Stimulated activated CD4-positive, alpha-beta T cell treated with anti-CD3 and anti-CD28 coated beads, Interleukin-15, amount 100 ng/mL, for 24 hours (primary cell): ENCODE measurements around the gene BMPER.

ENCODE experiments used
- DNase-seq: peaks from one replicate; pipeline ENCODE4 v3.0.0-alpha.2; 2020

Gene BMPER

DNA sequence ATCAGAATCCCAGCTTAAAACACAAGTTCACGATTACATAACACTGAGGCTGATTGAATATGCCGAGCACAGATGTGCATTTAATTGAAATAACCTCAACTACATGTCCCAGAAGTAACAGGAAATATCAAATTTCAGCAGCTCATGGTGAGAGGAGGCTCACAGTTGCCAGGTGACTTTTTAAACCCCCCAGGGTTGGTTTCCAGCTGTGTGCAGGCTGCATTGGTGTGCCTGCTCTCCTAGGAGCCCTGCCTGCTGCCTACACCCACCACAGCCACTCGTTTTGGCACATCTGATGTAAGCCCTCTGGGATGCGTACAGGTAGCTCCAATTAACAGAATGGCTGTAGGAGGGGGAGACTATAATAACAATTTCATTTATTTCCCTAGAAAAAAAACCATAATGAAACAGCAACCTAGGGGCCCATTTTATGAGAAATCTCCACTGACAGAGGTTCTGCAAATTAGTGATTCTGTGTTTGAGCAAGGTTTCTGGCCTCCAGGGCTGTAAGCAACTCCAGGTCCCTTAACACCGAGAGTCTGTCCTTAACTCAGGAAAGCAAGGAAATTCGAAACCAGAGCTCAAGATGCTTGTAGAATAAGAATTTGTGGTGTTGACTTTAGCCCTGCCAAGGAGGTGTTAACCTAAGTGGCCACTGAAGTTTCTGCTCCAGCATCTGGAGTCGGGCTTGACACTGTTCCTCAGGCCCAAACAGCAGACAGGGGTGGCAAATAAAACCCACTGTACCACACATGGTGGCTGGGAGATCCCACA is 161.9 kb downstream of the BMPER start:
- no peak for DNase-seq

DNA sequence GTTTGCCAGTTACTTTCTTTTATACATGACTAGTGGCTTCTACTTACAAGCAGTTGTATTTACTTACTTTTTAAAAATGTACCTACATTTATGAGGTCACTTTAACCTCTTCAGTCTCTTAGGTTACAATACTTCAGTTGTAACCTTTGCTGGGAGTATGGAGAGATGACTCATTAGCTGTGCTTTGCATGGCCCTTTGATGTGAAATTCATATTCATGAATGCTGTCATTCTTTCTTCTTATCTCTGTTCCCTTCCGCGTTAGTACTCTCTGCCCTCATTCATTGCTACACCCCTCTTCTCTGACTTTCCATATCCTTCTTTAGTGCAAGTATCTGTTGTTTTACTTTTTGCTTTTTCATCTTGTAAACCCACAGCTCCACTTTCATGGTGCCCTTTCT is 164.3 kb downstream of the BMPER start:
- DNase-seq, result no peak

DNA sequence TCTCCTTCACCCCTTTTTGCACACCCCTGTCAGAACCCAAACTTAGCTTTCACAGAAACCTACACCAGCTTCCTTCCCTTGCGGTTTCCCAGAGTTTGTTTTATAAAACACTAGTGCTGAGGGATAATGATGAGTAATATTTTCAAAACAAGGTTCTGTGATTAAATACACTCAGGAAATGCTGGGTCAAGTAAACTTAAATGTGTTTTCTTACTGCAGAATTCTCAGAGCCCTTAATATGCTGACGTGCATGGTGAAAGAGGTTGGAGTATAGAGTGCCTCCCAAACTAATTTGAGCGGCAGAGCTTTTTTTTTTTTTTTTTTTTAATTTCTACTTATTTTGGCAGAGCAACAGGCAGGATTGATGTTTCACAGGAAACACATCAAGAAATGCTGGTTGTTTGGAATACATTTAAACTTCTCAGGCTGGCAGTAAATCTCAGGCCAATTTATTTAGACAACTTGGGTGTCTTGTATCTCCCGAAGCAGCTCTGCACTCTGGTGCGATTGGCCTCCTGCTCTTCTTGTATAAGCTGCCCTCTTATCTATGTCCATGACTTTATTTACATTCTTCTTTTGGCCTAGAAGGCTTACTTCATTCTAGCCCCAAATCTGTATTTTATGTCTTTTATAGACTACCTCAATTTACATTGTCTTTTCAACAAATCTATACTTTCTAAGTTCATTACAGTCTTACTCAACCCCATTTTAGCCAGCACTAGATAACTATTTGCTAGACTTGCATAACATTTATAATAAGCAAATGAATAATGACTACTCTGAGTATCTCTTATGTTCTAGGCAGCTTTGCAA is 165.4 kb downstream of the BMPER start:
- DNase-seq, result no peak

DNA sequence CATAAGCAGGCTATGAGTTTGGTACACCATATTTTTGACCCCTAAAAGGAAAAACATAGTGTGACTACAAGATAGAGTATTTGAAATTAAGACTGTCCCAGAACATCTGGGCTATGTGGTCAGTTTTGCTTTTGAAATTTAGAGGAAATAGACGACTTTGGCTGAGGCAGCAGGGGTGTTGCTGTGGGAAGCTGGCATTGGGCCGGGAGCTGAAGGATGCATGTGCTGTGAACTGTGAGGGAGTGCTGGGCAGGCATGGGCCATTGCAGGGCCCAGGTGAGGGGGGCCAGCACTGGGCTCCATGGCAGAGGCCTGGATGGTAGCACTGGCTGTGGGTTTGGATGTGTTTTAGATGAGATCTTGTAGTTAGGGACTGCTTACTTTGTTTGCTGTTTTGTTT is 168.3 kb downstream of the BMPER start:
- DNase-seq, result no peak

DNA sequence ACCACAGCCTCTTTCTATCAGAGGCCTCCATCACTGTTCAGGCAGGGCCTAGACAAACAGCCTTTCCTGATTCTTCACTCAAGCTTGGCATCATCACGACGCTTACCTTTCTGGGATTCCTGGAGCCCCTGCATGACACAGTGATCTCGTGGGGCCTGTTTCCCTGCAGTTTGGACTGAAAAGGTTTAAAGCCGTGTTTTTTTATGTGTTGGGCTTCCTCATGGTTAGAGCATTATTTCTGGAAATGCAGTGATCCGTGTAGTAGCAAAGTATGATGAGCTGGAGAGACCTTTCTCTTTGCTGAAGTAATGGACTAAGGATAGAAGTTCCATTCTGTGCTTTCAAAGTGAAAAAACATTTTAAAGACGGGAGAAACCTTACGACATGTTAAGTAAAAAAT is 169.1 kb downstream of the BMPER start:
- no peak for DNase-seq

DNA sequence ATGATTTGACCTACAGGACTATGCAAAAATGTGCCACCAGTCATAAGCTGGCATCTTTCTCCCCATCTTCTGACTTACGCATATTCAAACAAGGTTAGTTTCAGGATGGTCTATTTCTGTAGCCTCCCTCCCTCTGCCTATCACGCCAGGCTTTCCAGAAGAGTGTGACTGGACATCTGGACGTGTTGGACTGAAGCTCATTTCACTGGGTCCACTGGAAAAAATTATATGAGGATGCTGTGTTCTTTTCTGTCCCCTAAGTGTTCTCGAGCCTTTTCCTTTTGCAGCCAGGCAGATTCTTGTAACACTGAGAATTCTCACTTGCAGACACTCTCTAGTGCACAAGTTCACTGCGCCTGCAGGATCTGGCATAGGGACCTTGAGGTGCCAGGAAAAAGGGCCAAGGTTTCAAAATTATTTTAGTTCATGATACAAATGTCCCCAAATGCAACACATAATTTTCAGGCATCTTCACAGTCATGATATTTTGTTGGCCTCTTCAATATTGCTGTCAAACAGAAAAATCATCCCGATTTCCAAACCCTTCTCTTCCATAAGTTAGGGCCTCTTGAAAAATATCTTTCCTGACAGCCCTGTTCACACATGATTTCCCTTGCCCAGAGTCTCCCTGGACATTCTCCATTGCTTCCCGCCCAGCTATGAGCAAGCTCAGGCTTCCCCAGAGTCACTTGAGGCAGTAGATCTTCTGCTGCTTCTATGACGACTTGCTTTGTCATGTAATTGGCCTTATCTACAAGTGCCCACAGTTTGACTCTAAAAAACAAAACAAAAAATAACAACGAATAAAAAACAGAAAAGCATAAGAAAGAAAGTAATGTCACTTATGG is 170.4 kb downstream of the BMPER start:
- DNase-seq, result no peak

DNA sequence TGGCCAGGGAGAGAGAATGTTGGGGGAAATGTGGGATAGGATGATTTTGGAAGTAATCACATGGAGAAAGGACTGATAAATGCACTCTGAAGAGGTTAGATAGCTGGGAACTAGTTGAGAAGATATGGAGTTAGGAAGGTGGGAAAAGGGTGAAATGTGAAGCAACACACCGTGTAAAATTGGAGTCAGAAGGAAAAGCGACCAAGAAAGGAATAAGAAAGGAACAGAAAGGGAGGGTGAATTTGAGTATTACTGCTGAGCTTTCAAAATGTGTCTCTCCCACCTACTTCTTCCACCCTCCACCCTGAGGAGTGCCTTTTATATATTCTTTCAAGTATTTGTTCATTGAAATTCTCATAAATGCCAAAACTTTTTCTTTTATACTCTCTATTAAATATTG is 171.8 kb downstream of the BMPER start:
- DNase-seq, result no peak

DNA sequence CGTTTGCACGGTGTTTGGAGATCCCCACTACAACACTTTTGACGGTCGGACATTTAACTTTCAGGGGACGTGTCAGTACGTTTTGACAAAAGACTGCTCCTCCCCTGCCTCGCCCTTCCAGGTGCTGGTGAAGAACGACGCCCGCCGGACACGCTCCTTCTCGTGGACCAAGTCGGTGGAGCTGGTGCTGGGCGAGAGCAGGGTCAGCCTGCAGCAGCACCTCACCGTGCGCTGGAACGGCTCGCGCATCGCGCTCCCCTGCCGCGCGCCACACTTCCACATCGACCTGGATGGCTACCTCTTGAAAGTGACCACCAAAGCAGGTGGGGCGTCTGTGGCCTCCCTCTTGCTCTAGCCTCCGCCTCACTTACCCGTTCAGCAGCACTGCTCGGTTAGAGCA is 173.5 kb downstream of the BMPER start:
- DNase-seq, result no peak

DNA sequence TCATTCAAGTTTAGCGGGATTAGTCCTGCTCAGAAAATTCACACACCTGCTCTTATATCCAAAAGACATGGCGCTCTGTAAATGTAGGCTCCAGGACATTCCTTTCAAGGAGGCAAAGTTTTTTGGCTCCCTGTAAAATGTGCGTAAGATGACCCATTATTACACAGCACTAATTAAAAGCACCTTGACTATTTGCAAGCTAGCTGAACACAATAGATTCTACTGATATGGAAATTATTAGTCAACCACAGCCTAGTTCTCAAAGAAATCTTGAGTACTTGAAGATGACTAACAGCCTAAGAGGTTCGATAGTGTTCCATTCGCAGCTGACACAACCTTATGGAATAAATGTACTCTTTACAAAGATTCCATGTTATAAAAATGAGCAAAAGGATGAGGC is 175.2 kb downstream of the BMPER start:
- DNase-seq, result no peak

DNA sequence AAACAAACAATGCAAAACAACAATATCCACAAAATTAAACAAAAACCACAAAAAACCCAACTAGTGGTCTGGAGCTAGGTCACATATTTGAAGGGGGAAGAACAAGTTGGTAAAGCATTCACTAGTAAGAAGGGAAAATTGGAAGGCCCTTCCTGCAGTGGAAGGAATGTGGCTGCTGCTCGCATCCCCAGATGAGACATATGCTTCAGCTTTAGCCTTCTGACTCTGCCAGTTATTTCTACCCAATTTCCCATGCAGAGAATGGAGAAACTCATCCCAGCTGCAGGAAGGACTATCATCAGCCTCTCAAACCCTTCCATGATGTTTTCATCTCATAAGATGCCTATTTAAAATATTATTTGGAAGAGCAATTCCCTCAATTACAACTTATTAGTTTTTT is 176.6 kb downstream of the BMPER start:
- no peak for DNase-seq

DNA sequence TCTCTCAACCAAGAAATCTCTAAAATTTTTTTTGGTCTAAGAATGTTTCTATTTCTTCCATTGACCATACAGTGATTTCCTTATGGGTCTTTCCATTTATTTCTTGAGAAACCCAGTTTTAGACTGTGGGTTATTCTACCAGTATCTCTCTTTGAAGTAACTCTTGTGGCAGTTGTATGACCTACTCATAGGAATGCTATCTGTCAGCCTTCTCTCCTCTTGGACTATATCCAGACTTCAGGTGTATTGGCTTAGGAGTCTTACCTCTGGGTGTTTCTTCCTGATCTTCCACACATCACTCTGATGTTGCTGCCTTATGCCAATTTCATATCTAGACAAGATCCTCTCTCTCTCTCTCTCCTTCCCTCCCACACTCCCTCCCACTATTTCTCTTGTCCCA is 178.1 kb downstream of the BMPER start:
- no peak for DNase-seq

DNA sequence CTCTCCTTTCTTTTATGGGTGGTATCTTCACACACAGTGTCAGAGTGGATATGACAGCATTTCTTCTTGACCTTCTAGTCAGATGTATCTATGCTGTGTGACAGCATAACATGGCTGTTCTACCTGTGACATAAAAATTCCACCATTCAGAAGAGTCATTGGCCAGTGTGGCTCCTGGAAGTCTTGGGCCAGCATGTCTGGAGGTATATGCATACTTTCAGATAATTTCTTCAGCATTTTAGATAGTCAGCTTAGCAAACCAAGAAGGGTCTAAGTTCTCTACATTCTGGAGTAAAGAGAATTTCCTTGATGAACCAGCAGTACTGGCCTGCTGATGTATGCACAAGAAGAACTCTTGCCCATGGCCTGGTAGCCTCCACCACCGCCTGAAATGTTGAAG is 179.3 kb downstream of the BMPER start:
- no peak for DNase-seq

DNA sequence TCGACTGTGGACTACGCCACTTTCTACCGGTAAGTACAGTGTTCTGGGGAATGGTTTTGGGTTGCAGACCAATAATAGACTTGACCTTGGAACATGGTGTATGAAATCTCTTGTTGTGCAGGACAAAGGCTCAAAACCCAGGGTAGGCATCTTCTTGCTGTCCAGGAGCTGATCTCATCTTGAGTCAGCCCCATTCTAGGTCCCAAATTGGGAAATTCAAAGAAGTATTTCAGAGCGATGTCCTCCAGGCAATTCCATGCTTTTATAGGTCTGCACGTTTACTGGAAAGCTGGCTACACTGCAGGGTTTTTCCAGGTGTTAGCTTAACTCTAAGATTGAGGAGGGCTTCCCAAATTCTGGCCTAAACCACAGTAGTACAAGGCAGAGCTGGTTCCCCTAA is 180.7 kb downstream of the BMPER start:
- DNase-seq, result no peak

DNA sequence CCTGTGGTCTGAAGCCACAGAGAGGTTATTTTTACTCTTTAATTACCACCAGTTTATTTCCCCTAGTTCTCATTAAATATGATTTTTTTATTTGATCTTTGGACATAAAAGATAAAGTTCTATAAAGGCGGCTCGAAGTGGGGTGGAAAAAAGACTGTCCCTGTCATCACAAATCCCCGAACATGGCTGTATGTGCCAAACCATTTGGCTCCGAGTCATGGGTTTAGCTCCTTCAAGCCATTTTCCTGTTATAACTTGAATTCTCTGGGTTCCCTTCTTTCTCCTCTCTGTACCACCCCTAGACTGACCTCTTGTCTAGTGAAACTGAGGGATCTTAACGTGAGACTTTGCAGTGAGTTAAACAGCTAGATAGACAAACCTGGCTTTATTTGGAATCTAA is 181.6 kb downstream of the BMPER start:
- no peak for DNase-seq

DNA sequence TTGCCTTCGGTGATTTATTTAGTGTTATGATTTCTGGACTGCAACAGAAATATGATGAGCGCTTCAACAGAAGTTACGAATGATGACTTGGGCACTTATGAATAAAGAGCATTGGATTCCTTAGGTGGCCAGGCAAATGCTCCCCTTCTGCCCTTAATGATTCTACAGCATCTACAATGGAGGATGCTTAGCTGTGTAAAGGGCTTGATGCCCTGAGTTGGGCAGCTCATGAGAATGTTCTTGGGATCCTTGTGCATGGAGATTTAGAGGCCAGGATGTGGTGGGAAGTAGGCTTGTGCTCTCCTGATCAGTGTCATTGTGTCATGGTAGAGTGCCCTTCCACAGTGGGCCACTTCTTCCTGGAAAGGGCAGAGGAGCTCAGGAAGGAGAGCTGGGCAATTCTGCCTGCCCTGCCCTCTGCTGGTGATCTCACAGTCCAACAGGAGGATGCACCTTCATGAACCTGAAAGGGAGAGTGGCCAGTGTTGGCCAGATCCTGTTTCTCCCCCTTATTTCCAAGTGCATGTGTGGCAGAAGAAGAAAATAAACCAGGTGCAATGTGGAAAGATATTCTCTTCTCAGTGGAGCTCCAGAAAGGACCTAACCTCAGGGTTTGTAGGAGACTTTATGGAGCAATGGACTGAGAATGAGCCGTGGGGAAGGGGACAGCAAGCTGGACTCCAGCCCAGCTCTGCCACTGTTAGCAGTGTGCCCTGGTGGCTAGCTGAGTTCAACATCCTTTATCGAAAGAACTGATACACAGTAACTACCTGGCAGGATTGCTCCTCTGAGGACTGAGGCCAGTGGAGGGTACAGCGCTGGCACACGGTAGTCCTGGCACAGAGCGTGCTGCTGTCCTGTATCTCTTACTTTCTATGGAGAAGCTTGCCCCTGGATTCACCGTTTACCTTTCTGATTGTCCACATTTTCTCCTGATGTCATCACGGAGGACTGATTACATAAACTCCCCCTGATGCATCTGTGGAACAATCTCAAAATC is 182.9 kb downstream of the BMPER start:
- DNase-seq, result peak; percentile 2

DNA sequence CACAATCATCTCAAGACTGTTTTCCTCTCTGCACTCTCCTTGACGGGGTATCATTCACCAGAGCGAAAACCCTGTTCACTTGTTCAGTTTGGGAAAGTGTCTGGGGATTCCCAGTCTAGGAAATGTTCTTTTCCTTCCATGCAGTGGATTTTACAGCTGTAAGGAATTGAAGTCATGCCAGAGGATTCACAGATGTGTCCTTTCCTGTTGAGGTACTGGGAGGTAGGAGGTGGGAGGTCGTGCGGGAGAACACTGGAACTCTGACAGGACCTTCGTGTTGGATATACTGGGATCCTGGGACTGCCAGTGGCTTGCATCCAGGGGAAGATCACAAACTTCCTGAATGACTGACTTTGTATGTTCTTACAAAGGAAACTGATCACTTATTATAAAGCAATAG is 185.5 kb downstream of the BMPER start:
- no peak for DNase-seq

DNA sequence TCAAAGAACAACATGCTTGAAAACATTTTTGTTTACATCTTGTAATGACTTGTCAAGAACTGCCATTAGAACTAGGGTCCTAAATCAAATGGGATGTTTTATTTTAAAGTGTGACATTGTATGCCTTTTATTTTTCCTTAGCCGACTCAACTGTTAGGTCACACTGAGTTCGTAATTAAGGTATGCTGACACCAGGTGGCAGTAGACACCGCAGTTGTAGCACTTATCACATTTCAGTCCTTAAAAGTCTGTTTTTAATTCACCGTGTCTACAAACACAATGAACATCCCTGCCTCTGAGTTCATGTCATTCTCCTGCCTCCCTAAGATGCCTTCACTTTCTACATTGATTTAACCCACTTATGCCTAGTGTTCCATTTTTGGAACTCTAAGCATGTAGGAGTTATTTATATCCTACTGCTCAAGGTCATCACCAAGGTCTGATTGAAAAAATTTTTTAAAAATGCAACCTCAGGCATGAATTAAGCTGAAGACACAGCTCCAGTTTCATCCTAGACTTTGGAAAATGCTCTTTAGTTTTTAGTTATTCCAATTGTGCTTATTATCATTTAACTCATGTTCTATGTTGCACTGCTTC is 186.1 kb downstream of the BMPER start:
- peak; percentile 17 for DNase-seq

DNA sequence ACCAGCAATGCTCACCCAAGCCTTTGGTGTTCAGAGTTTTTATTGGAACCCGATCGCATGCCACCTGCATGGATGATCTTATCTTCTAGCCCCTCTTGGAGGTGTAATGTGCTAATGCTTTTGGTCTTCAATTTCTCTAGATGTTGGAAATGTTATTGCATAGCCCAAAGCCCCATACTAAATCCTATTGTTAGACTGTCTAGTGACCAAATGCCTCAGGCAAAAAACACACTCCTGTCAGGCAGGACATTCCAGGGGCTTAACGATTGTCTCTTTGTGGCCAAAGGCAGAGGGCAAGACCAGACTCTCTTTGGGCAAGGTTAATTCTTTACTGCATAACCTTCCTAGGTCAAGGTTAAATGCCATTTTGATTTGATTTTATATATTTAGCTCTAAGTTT is 187.9 kb downstream of the BMPER start:
- DNase-seq, result no peak

DNA sequence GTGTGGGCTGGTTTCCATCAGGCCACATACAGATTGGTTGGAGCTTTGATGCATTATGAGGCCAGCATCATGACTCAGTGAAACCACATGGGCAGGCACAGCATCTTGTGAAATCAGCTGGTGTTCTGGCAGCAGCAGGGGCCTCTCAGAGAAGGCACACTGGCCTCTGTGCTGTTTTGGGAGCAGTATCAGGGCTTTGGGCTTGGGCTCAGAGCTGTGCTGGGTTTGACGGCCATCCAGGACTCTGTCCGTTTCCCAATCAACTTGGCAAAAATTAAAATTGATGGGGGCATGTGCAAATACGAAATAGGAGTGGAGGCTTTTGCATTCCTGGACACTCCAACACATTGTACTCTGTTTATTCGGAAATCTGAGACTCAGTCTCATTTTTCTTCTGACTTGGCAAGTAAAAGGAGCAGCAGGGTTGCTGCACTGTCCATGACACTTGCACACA is 190.9 kb downstream of the BMPER start:
- no peak for DNase-seq

DNA sequence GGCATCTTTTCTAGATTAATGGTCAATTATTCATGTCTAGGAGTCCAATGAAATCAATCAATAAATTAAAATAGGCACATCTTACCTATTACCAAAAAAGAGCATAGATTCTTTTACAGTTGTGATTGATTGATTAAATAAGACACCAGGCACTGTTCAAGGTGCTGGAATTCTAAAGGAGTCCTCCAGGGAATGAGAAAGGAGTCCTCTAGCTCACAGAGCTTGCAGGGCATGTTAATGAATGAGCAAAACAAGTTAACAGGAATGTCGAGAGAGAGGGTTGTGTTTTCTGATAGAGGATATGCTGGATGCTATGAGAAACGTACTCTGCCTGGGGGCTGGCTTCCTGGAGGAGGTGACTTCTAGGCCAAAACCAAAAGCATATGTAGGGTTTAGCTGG is 191.4 kb downstream of the BMPER start:
- DNase-seq, result no peak

DNA sequence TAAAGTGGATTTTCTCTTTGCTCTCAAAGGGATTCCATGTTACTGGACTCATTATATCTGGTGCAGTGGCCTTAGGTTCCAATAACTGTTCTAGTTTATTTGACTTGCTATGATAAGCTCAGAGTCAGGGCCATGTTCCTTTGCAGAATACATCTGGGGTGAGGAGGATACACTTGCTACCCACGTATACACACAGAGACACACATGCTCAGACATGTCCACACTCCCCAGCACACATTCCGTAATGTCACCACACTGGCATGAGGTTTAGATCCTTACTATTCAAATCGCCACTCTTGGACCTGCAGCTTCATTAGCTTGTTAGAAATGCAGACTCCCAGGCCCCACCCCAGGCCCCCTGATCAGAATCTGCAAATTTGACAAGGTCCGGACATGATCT is 195.3 kb downstream of the BMPER start:
- no peak for DNase-seq

DNA sequence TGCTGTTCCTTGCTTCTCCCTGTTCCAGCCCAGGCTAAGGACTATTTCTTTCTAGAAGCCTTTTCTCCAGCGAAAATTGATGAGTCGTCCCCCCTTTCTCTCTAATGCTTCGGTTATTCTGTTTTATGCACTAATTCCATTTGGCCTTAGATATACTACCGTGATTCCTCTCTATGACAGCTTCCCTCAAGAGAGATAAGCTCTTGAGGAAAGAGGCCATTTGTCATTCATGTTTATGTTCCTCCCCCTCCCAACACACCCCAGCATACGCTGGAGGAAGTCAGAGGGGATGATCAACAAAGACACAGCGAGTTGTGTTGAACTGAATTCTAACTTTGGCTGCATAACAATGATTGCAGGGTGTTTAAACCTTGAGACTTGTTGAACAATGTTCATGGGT is 198.8 kb downstream of the BMPER start:
- no peak for DNase-seq
